HepG2 (cell line): ENCODE measurements around the gene SERAC1.

Experiments
- ADNP ChIP-seq: sonication (generic); formaldehyde crosslinking; IDR thresholded peaks from 2 replicates; pipeline ENCODE4 v1.4.0; 2020; ENCODE audit warnings: missing genetic modification reagents
- CBFB ChIP-seq: sonication (generic); formaldehyde crosslinking; IDR thresholded peaks from 2 replicates; pipeline ENCODE4 v1.4.0; 2020; ENCODE audit warnings: missing genetic modification reagents
- GABPA ChIP-seq, 2 experiments: IDR thresholded peaks; 2 replicates each; pipeline ENCODE4 v1.6.1; 2011 to 2016; ENCODE audit warnings: low read depth in 2 of 2, low read length in 1 of 2, missing biosample characterization in 1 of 2, missing genetic modification characterization in 1 of 2
- MED1 ChIP-seq: sonication (generic); formaldehyde crosslinking; IDR thresholded peaks from 2 replicates; pipeline ENCODE4 v1.4.0; 2020; ENCODE audit warnings: missing genetic modification reagents
- NBN ChIP-seq: fragments of 450-650 bp; conservative IDR thresholded peaks from 2 replicates; pipeline ENCODE4 v1.6.1; 2017
- POLR2AphosphoS5 ChIP-seq: IDR thresholded peaks from 2 replicates; pipeline ENCODE4 v1.6.1; 2012; ENCODE audit warnings: low read depth, low read length
- SP2 ChIP-seq: sonication (generic); formaldehyde crosslinking; IDR thresholded peaks from 2 replicates; pipeline ENCODE4 v1.5.1; 2020; ENCODE audit warnings: mild to moderate bottlenecking, missing genetic modification reagents
- ZNF501 ChIP-seq: sonication (generic); formaldehyde crosslinking; IDR thresholded peaks from 2 replicates; pipeline ENCODE4 v1.5.1; 2020; ENCODE audit warnings: mild to moderate bottlenecking, moderate library complexity, missing genetic modification reagents
- ZNF792 ChIP-seq: IDR thresholded peaks from 2 replicates; pipeline ENCODE4 v1.6.1; 2016
- TF ChIP-seq, protein P1 (sequence below): sonication (generic); formaldehyde crosslinking; IDR thresholded peaks from 2 replicates; pipeline ENCODE4 v1.5.0; 2020; ENCODE audit warnings: mild to moderate bottlenecking, missing genetic modification reagents, moderate library complexity
- TF ChIP-seq, protein P2 (sequence below): sonication (generic); formaldehyde crosslinking; IDR thresholded peaks from 2 replicates; pipeline ENCODE4 v1.5.0; 2020; ENCODE audit warnings: missing genetic modification reagents
- TF ChIP-seq, protein P3 (sequence below), 2 experiments: sonication (generic) in 1 of 2; formaldehyde crosslinking in 1 of 2; IDR thresholded peaks; 2 replicates each; pipeline versions ENCODE4 v1.6.1 to v1.9.0; 2014 to 2022; ENCODE audit warnings: antibody characterized with exemption in 1 of 2, borderline replicate concordance in 1 of 2, inconsistent platforms in 1 of 2, low read depth in 1 of 2, missing genetic modification reagents in 1 of 2
- TF ChIP-seq, protein P4 (sequence below): sonication (generic); formaldehyde crosslinking; IDR thresholded peaks from 2 replicates; pipeline ENCODE4 v1.8.0; 2022; ENCODE audit warnings: mild to moderate bottlenecking, missing genetic modification reagents, moderate library complexity
- TF ChIP-seq, protein P5 (sequence below): sonication (generic); formaldehyde crosslinking; IDR thresholded peaks from 2 replicates; pipeline ENCODE4 v1.5.0; 2020; ENCODE audit warnings: missing genetic modification reagents

DNA sequence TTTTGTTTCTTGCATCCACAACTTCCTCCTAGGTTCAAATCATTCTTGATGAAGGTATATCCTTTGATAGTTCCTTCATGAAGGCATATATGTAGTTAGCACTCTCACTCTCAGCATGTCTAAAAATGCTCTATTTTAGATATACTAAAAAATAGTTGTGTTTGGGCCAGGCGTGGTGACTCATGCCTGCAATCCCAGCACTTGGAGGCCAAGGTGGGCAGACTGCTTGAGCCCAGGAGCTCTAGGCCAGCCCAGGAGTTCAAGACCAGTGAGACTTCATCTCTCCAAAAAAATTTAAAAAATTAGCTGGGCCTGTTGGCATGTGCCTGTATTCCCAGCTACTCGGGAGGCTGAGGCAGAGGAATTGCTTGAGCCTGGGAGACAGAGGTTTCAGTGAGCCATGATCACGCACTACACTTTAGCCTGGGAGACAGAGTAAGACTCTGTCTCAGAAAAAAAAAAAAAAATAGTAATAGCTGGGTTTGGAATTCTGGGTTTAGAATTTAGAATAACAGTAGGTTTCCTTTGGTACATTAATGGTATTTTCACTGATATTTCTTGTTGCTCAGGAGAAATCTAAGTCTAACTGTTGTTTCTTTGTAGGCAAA, 7.0 kb downstream of the SERAC1 start:
- TF ChIP-seq SP2 (CRISPR knock-in tag) (no peak), POLR2AphosphoS5 (no peak), CBFB (CRISPR knock-in tag) (no peak), ZNF792 (no peak), GABPA (IDR thresholded peaks at IDR 0.05; ENCODE audit: low read depth, low read length) (no peak), GABPA (CRISPR knock-in tag; IDR thresholded peaks at IDR 0.05; ENCODE audit: low read depth) (no peak), NBN (no peak), ZNF501 (CRISPR knock-in tag) (no peak), ADNP (CRISPR knock-in tag) (no peak), MED1 (CRISPR knock-in tag) (no peak)
- TF ChIP-seq, protein P1, sequence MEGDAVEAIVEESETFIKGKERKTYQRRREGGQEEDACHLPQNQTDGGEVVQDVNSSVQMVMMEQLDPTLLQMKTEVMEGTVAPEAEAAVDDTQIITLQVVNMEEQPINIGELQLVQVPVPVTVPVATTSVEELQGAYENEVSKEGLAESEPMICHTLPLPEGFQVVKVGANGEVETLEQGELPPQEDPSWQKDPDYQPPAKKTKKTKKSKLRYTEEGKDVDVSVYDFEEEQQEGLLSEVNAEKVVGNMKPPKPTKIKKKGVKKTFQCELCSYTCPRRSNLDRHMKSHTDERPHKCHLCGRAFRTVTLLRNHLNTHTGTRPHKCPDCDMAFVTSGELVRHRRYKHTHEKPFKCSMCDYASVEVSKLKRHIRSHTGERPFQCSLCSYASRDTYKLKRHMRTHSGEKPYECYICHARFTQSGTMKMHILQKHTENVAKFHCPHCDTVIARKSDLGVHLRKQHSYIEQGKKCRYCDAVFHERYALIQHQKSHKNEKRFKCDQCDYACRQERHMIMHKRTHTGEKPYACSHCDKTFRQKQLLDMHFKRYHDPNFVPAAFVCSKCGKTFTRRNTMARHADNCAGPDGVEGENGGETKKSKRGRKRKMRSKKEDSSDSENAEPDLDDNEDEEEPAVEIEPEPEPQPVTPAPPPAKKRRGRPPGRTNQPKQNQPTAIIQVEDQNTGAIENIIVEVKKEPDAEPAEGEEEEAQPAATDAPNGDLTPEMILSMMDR (CRISPR knock-in tag) = no peak
- TF ChIP-seq, protein P2, sequence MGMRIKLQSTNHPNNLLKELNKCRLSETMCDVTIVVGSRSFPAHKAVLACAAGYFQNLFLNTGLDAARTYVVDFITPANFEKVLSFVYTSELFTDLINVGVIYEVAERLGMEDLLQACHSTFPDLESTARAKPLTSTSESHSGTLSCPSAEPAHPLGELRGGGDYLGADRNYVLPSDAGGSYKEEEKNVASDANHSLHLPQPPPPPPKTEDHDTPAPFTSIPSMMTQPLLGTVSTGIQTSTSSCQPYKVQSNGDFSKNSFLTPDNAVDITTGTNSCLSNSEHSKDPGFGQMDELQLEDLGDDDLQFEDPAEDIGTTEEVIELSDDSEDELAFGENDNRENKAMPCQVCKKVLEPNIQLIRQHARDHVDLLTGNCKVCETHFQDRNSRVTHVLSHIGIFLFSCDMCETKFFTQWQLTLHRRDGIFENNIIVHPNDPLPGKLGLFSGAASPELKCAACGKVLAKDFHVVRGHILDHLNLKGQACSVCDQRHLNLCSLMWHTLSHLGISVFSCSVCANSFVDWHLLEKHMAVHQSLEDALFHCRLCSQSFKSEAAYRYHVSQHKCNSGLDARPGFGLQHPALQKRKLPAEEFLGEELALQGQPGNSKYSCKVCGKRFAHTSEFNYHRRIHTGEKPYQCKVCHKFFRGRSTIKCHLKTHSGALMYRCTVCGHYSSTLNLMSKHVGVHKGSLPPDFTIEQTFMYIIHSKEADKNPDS = no peak
- TF ChIP-seq, protein P3, sequence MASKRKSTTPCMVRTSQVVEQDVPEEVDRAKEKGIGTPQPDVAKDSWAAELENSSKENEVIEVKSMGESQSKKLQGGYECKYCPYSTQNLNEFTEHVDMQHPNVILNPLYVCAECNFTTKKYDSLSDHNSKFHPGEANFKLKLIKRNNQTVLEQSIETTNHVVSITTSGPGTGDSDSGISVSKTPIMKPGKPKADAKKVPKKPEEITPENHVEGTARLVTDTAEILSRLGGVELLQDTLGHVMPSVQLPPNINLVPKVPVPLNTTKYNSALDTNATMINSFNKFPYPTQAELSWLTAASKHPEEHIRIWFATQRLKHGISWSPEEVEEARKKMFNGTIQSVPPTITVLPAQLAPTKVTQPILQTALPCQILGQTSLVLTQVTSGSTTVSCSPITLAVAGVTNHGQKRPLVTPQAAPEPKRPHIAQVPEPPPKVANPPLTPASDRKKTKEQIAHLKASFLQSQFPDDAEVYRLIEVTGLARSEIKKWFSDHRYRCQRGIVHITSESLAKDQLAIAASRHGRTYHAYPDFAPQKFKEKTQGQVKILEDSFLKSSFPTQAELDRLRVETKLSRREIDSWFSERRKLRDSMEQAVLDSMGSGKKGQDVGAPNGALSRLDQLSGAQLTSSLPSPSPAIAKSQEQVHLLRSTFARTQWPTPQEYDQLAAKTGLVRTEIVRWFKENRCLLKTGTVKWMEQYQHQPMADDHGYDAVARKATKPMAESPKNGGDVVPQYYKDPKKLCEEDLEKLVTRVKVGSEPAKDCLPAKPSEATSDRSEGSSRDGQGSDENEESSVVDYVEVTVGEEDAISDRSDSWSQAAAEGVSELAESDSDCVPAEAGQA (IDR thresholded peaks at IDR 0.05; ENCODE audit: low read depth) = no peak
- TF ChIP-seq, protein P3 (CRISPR knock-in tag; IDR thresholded peaks at IDR 0.05; ENCODE audit: borderline replicate concordance) = no peak
- TF ChIP-seq, protein P4, sequence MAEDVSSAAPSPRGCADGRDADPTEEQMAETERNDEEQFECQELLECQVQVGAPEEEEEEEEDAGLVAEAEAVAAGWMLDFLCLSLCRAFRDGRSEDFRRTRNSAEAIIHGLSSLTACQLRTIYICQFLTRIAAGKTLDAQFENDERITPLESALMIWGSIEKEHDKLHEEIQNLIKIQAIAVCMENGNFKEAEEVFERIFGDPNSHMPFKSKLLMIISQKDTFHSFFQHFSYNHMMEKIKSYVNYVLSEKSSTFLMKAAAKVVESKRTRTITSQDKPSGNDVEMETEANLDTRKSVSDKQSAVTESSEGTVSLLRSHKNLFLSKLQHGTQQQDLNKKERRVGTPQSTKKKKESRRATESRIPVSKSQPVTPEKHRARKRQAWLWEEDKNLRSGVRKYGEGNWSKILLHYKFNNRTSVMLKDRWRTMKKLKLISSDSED (CRISPR knock-in tag) = no peak
- TF ChIP-seq, protein P5, sequence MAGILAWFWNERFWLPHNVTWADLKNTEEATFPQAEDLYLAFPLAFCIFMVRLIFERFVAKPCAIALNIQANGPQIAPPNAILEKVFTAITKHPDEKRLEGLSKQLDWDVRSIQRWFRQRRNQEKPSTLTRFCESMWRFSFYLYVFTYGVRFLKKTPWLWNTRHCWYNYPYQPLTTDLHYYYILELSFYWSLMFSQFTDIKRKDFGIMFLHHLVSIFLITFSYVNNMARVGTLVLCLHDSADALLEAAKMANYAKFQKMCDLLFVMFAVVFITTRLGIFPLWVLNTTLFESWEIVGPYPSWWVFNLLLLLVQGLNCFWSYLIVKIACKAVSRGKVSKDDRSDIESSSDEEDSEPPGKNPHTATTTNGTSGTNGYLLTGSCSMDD (CRISPR knock-in tag) = no peak
